Cardiac muscle cell (in vitro differentiated cells and primary cell): ENCODE data around the gene CETN2. TPM values are rescaled to one million over a fixed set of nuclear protein-coding genes. Genes with fewer than 3 reads are reported as not detected.

Experiments
- DNase-seq, 2 donors: peaks; one replicate each; pipeline versions ENCODE4 v3.0.0 to v3.0.0-alpha.2; 2010 to 2017; ENCODE audit warnings: low read depth in 1 of 2, low spot score in 1 of 2
- H3K27ac ChIP-seq: fragments of 200-600 bp; sonication (generic); 2 replicates; pipeline ENCODE4 v1.5.1; 2016
- H3K27me3 ChIP-seq: fragments of 200-600 bp; sonication (generic); 2 replicates; pipeline ENCODE4 v1.6.0; 2016; ENCODE audit warnings: control low read depth
- H3K36me3 ChIP-seq: fragments of 200-600 bp; sonication (generic); 2 replicates; pipeline ENCODE4 v1.5.1; 2016; ENCODE audit warnings: control low read depth
- H3K4me1 ChIP-seq: fragments of 200-600 bp; sonication (generic); 2 replicates; pipeline ENCODE4 v1.8.1; 2017; ENCODE audit warnings: low read depth, mild to moderate bottlenecking, mixed run types
- H3K4me3 ChIP-seq: fragments of 200-600 bp; sonication (generic); 2 replicates; pipeline ENCODE4 v1.5.1; 2016; ENCODE audit warnings: mild to moderate bottlenecking
- H3K9me3 ChIP-seq: fragments of 200-600 bp; sonication (generic); 2 replicates; pipeline ENCODE4 v1.5.1; 2017; ENCODE audit warnings: low read depth, mild to moderate bottlenecking, control low read depth
- polyA plus RNA-seq: library from polyadenylated mRNA; unstranded; fragments of >200 nt; fragmentation: Nextera tagmentation; extraction: Ambion mirVana; gene quantifications from 2 replicates; pipeline ENCODE4 v1.2.1, GENCODE V29; 2016
- total RNA-seq: library from RNA; depleted of rRNA; stranded (reverse); fragments of >200 nt; gene quantifications from 2 replicates; pipeline ENCODE4 v1.2.3, GENCODE V29; 2016
- TF ChIP-seq, protein P1 (sequence below): IDR thresholded peaks from 2 replicates; pipeline ENCODE4 v1.5.1; 2012; ENCODE audit warnings: low read depth, mild to moderate bottlenecking, low read length

The CETN2 gene
- total and polyA plus RNA-seq, 2 experiments from 2014 or later, result 62.5 to 88.6 TPM

DNA sequence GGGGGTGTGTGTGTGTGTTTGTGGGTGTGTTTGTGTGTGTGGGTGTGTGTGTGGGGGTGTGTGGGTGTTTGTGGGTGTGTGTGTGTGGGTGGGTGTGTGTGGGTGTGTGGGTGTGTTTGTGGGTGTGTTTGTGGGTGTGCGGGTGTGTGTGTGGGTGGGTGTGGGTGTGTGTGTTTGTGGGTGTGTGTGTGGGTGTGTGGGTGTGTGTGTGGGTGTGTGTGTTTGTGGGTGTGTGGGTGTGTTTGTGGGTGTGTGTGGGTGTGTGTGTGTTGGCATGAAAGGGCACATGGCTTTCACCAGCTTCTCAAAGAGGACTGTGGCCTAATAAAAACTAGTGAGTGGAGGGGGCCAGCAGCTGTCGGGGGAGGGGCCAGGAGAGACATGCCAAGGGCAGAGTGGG is 42.0 kb upstream of the CETN2 start:
- Histone ChIP-seq H3K27me3 (no peaks in the 10 kb centered on the region), H3K27ac (no peak overlapping the region), H3K36me3 (no peaks in the 10 kb centered on the region), H3K4me3 (no peak overlapping the region), H3K9me3 (no peaks in the 10 kb centered on the region), H3K4me1 (no peaks in the 10 kb centered on the region)
- TF ChIP-seq, protein P1, sequence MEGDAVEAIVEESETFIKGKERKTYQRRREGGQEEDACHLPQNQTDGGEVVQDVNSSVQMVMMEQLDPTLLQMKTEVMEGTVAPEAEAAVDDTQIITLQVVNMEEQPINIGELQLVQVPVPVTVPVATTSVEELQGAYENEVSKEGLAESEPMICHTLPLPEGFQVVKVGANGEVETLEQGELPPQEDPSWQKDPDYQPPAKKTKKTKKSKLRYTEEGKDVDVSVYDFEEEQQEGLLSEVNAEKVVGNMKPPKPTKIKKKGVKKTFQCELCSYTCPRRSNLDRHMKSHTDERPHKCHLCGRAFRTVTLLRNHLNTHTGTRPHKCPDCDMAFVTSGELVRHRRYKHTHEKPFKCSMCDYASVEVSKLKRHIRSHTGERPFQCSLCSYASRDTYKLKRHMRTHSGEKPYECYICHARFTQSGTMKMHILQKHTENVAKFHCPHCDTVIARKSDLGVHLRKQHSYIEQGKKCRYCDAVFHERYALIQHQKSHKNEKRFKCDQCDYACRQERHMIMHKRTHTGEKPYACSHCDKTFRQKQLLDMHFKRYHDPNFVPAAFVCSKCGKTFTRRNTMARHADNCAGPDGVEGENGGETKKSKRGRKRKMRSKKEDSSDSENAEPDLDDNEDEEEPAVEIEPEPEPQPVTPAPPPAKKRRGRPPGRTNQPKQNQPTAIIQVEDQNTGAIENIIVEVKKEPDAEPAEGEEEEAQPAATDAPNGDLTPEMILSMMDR, result no peak
- no peak for DNase-seq

DNA sequence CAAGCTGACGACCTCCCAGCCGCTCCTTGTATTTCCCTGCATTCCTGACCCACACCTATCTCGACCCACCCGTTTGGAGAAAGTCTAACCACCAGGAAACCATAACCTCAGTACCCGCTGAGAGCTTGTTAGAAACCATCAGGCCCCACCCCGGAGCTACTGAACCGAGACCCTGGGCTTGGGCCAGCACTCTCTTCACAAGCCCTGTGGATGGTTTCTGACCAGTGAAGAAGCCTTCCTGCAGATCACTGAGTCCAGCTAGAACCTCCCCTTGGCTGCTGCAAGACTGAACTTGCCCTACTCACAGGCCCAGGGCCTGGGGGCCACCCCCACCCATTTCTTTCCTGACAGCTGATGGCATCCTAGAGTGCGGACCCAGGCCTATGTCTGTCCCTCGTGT is 40.7 kb upstream of the CETN2 start:
- Histone ChIP-seq H3K4me1 (no peaks in the 10 kb centered on the region), H3K27me3 (no peaks in the 10 kb centered on the region), H3K4me3 (no peak overlapping the region), H3K9me3 (no peaks in the 10 kb centered on the region), H3K27ac (no peak overlapping the region), H3K36me3 (no peaks in the 10 kb centered on the region)
- no peak for DNase-seq
- TF ChIP-seq, protein P1, result no peak

DNA sequence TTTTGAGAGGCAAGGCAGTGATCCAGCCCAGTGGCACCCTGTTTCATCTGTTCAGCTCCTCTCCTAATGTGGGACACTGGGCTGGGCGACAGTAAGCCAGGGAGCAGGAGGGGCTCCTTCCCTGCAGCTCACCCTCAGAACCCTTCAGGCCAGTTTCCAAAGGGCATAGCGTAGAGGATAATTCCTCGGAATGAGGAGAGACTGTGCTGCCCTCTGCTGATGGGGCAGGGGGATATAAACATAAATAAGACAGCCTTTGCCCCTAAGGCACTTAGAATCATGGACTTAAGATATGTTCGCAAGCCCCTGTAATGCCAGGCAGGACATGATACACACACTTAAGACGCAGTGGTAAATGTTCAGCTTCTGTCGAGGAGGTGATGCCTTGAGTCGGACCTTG is 39.4 kb upstream of the CETN2 start:
- DNase-seq, result no peak
- Histone ChIP-seq H3K27ac (no peak overlapping the region), H3K4me3 (no peak overlapping the region), H3K27me3 (no peaks in the 10 kb centered on the region), H3K36me3 (no peaks in the 10 kb centered on the region), H3K4me1 (no peaks in the 10 kb centered on the region), H3K9me3 (no peaks in the 10 kb centered on the region)
- TF ChIP-seq, protein P1, result no peak

DNA sequence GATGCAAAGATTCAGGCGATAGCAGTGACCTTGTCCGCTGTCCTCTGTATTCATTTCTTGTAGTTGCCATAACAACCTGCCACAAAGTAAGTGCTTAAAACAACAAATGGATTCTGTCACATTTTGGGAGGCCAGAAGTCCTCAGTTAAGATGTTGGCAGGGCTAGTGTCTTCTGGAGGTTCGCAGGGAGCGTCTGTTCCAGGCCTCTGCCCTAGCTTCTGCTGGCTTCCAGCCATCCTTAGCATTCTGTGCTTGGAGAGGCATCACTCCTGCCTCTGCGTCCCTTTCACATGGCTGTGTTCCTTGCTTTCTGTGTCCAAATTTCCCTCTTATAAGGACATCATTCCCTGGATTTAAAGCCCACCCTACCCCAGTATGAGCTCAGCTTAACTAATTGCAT is 35.8 kb upstream of the CETN2 start:
- Histone ChIP-seq H3K9me3 (no peaks in the 10 kb centered on the region), H3K27ac (no peak overlapping the region), H3K36me3 (no peaks in the 10 kb centered on the region), H3K4me3 (no peak overlapping the region), H3K27me3 (no peaks in the 10 kb centered on the region), H3K4me1 (no peaks in the 10 kb centered on the region)
- no peak for DNase-seq
- TF ChIP-seq, protein P1, result no peak

DNA sequence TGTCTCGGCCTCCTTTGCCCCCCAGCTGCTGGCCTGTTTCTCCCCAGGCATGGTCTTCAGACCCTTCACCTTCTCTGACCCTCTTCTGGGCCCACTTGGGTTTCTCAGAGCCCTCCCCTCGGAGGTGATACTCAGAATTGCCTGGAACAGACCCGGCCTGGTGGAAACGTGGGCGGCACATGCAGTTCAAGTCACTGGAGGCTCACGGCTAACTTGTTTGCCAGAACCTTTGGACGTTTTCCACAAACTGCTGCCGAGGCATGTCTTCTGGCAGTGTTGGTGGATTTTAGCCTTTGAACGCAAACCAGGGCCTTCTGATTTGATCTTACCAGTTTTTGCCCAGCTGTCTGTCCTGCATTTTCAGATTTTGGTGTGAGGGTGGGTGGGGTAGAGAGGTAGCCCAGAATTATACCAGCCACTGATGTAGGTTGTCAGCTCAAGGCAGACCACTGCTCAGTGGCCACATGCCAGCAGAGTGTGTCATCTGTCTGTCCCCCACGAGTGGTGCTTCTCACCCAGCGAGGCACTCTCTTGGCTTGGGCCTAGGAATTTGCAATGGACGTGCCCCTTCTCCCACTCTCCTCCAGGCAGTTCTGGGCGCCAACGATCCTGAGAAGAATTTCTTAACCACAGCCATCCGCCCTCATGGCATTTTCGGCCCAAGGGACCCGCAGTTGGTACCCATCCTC is 34.8 kb upstream of the CETN2 start:
- H3K4me1 ChIP-seq, result no peaks in the 10 kb centered on the region
- H3K36me3 ChIP-seq, result peaks cover 5% of the 10 kb centered on the region
- TF ChIP-seq, protein P1, result no peak
- no peak overlapping the region for H3K27ac ChIP-seq
- DNase-seq, result no peak
- no peak overlapping the region for H3K4me3 ChIP-seq
- H3K9me3 ChIP-seq, result no peaks in the 10 kb centered on the region
- no peaks in the 10 kb centered on the region for H3K27me3 ChIP-seq
